HepG2 (cell line): Measurements from ENCODE around the gene HPDL. TPM values are rescaled to one million over a fixed set of nuclear protein-coding genes. Genes with fewer than 3 reads are reported as not detected.

Experiments
- ATAC-seq: fragments of 200-7000 bp; cut with Tn5 transposase; 3 replicates; pipeline ENCODE4 v1.9.1; 2020; ENCODE audit warnings: mild to moderate bottlenecking, moderate library complexity
- BruUV-seq: library from RNA; stranded (reverse); fragments of 400-500 nt; replicated peaks from 2 replicates; lab custom pipeline; 2021; lab: Mats Ljungman, UMichigan
- CTCF ChIA-PET: fragments of 300-600 bp; formaldehyde crosslinking; extraction: SDS; loops from one replicate; lab custom pipeline; 2021; ENCODE audit warnings: low total read pairs, inconsistent platforms, low intra/inter-chr PET ratio; lab: Yijun Ruan, JAX
- POLR2A ChIA-PET: fragments of 350-600 bp; sonication (Branson Sonifier 250); formaldehyde crosslinking; loops from one replicate; lab custom pipeline; 2020; ENCODE audit warnings: antibody characterized with exemption, inconsistent platforms; lab: Yijun Ruan, JAX
- DNase-seq: peaks from one replicate; pipeline ENCODE4 v3.0.0-alpha.2; 2015; ENCODE audit warnings: low spot score
- FAIRE-seq: peaks from 3 replicates; lab custom pipeline; 2011; peaks lifted over from hg19 to GRCh38; lab: Jason Lieb, UNC
- H2AFZ ChIP-seq: one replicate; pipeline ENCODE4 v1.6.1; 2011; ENCODE audit warnings: low read length, inconsistent platforms
- H3K27ac ChIP-seq: fragments of 300-600 bp; 3 replicates; pipeline ENCODE4 v1.8.0; 2011; ENCODE audit warnings: mixed run types, mild to moderate bottlenecking, mixed read lengths, low read length, inconsistent platforms; ENCODE audit not compliant: insufficient read depth; ENCODE audit errors: extremely low read length
- H3K27me3 ChIP-seq, 2 experiments: fragments of 200-600 bp in 1 of 2; 2 replicates in 1 of 2; 3 replicates in 1 of 2; pipeline versions ENCODE4 v1.6.0 to v1.8.0; 2011; ENCODE audit warnings: low read length in 2 of 2, mild to moderate bottlenecking in 2 of 2, moderate library complexity in 2 of 2, inconsistent platforms in 1 of 2; ENCODE audit not compliant: insufficient read depth in 2 of 2, control insufficient read depth in 1 of 2
- H3K36me3 ChIP-seq, 2 experiments: fragments of 200-600 bp in 1 of 2; replicated peaks in 1 of 2; 2 replicates in 1 of 2; 3 replicates in 1 of 2; pipeline versions ENCODE4 v1.5.1 to v1.8.0; 2011; ENCODE audit warnings: low read length in 2 of 2, inconsistent platforms in 1 of 2; ENCODE audit not compliant: insufficient read depth in 2 of 2, control insufficient read depth in 1 of 2
- H3K4me1 ChIP-seq: 2 replicates; pipeline ENCODE4 v1.5.1; 2012; ENCODE audit warnings: low read length, inconsistent platforms; ENCODE audit not compliant: insufficient read depth
- H3K4me2 ChIP-seq: 2 replicates; pipeline ENCODE4 v1.6.0; 2011; ENCODE audit warnings: low read depth, low read length, inconsistent platforms
- H3K4me3 ChIP-seq, 3 experiments: fragments of 200-600 bp in 1 of 3; sonication (generic), shearing (Covaris generic) in 1 of 3; replicated peaks in 1 of 3; 2 replicates each; pipeline ENCODE4 v1.5.1; 2011 to 2016; ENCODE audit warnings: low read length in 3 of 3, inconsistent platforms in 2 of 3, low read depth in 2 of 3, mild to moderate bottlenecking in 2 of 3, control low read depth in 1 of 3, mixed read lengths in 1 of 3; ENCODE audit not compliant: insufficient read depth in 1 of 3
- H3K79me2 ChIP-seq: one replicate; pipeline ENCODE4 v1.6.1; 2011; ENCODE audit warnings: low read length, inconsistent platforms; ENCODE audit not compliant: insufficient read depth
- H3K9ac ChIP-seq: 2 replicates; pipeline ENCODE4 v1.6.0; 2011; ENCODE audit warnings: mild to moderate bottlenecking, low read depth, low read length, inconsistent platforms; ENCODE audit not compliant: insufficient read depth
- H3K9me3 ChIP-seq: 2 replicates; pipeline ENCODE4 v1.5.1; 2012; ENCODE audit warnings: mild to moderate bottlenecking, low read length
- H4K20me1 ChIP-seq: 2 replicates; pipeline ENCODE4 v1.6.0; 2011; ENCODE audit warnings: inconsistent platforms, mild to moderate bottlenecking, low read length, moderate library complexity; ENCODE audit not compliant: insufficient read depth
- ARHGAP35 ChIP-seq: sonication (generic); formaldehyde crosslinking; IDR thresholded peaks from 2 replicates; pipeline ENCODE4 v1.9.0; 2022; ENCODE audit warnings: mild to moderate bottlenecking, inconsistent platforms, moderate library complexity, missing genetic modification reagents, borderline replicate concordance
- KDM3A ChIP-seq: IDR thresholded peaks from 2 replicates; pipeline ENCODE4 v1.6.1; 2018; ENCODE audit warnings: low read depth, missing compliant biosample characterization
- MBNL3 ChIP-seq: fragments of 250-450 bp; sonication (Bioruptor Pico); conservative IDR thresholded peaks from 2 replicates; pipeline ENCODE4 v1.8.0; 2022; ENCODE audit warnings: mild to moderate bottlenecking, inconsistent platforms
- MXD3 ChIP-seq: IDR thresholded peaks from 2 replicates; pipeline ENCODE4 v1.6.1; 2016; ENCODE audit warnings: mild to moderate bottlenecking, missing biosample characterization, missing genetic modification reagents
- PBX3 ChIP-seq: sonication (generic); formaldehyde crosslinking; IDR thresholded peaks from 2 replicates; pipeline ENCODE4 v1.8.1; 2023; ENCODE audit warnings: missing genetic modification reagents, inconsistent platforms, borderline replicate concordance
- PITX1 ChIP-seq: sonication (generic); formaldehyde crosslinking; IDR thresholded peaks from 2 replicates; pipeline ENCODE4 v1.5.1; 2020; ENCODE audit warnings: mild to moderate bottlenecking, missing genetic modification reagents
- TOPORS ChIP-seq: sonication (generic); formaldehyde crosslinking; IDR thresholded peaks from 2 replicates; pipeline ENCODE4 v1.8.0; 2023; ENCODE audit warnings: mild to moderate bottlenecking, missing genetic modification reagents
- ZMAT5 ChIP-seq: sonication (generic); formaldehyde crosslinking; IDR thresholded peaks from 2 replicates; pipeline ENCODE4 v1.5.0; 2020; ENCODE audit warnings: mild to moderate bottlenecking, low read depth, missing genetic modification reagents, borderline replicate concordance
- ZNF318 ChIP-seq: sonication (generic); formaldehyde crosslinking; IDR thresholded peaks from 2 replicates; pipeline ENCODE4 v1.4.0; 2020; ENCODE audit warnings: mild to moderate bottlenecking, missing genetic modification reagents
- WGBS: methylation state at CpG from one replicate; pipeline ENCODE4 v1.1.6; 2017; ENCODE audit warnings: low lambda C conversion rate; 5-methylcytosine and 5-hydroxymethylcytosine counted together
- in situ Hi-C: cut with HindIII; loops from 2 replicates; pipeline ENCODE4 v1.10.0; 2017; ENCODE audit warnings: low pct_unique_long_range_greater_than_20kb; ENCODE audit not compliant: extremely low pct_ligation_motif_present
- intact Hi-C: fragments of 100-400 bp; cut with micrococcal nuclease; formaldehyde crosslinking; loops from one replicate; pipeline ENCODE4 v1.10.0; 2022; ENCODE audit not compliant: unreplicated experiment
- polyA plus RNA-seq, 8 experiments: library from polyadenylated mRNA; depleted of rRNA in 3 of 8; stranded (reverse) in 7 of 8; unstranded in 1 of 8; fragments of >200 nt; fragmentation: Illumina TruSeq in 4 of 8; extraction: Trizol in 4 of 8; gene quantifications; 2 replicates each; pipeline versions ENCODE4 v1.2.1 to v1.2.3, GENCODE V29; 2011 to 2016; ENCODE audit warnings: low read depth in 4 of 8, missing spikeins in 1 of 8, mixed read lengths in 1 of 8; ENCODE audit not compliant: insufficient read depth in 1 of 8
- total RNA-seq, 5 experiments: library from RNA; depleted of rRNA; stranded (reverse); fragments of >200 nt; fragmentation: Illumina TruSeq; extraction: Trizol; gene quantifications; 2 replicates each; pipeline ENCODE4 v1.2.3, GENCODE V29; 2016; ENCODE audit warnings: low read depth in 1 of 5

The HPDL gene
- total and polyA plus RNA-seq, 2 of the 13 experiments (the other 11 are each of a cell fraction or from before 2014, with no cell fraction given) = not detected

GRCh38 chr1:45317166-45317565 lies 9.5 kb upstream of the HPDL start:
- Histone ChIP-seq H3K79me2 (no peaks in the 10 kb centered on the region), H2AFZ (no peak overlapping the region), H3K4me3 (no peak overlapping the region), H3K4me2 (no peak overlapping the region), H3K27ac (no peak overlapping the region), H3K27me3 (peaks cover 0 to 2% of the 10 kb centered on the region in 2 experiments; a peak in 1 of 5 replicates), H4K20me1 (no peaks in the 10 kb centered on the region), H3K9ac (no peak overlapping the region), H3K4me1 (peaks cover 30% of the 10 kb centered on the region), H3K36me3 (no peaks in the 10 kb centered on the region), H3K9me3 (no peaks in the 10 kb centered on the region)
- 50% methylated on average over 4 of the region's 4 CpGs for WGBS
- intact Hi-C loops (no loop called here), in situ Hi-C loops (no loop called here)
- no TSS peak for BruUV-seq
- ChIA-PET CTCF (no interaction called here), POLR2A (no interaction called here)
- no peak for FAIRE-seq
- no peak for DNase-seq
- ATAC-seq = no peak
- TF ChIP-seq KDM3A (CRISPR knock-in tag) (no peak), PBX3 (CRISPR knock-in tag) (no peak), ZMAT5 (no peak), MBNL3 (CRISPR knock-in tag) (no peak), TOPORS (CRISPR knock-in tag) (no peak), MXD3 (no peak), ZNF318 (CRISPR knock-in tag) (no peak), ARHGAP35 (no peak), PITX1 (CRISPR knock-in tag) (no peak)
